Peyer's patch (tissue), 4 donors: ENCODE results near the gene YIF1B.

Source experiments
- POLR2A ChIP-seq, 2 donors: fragments of 450-650 bp; IDR thresholded peaks; one replicate each; pipeline ENCODE4 v1.5.1; 2017; ENCODE audit warnings: antibody characterized with exemption in 2 of 2, mild to moderate bottlenecking in 2 of 2, moderate library complexity in 2 of 2
- TF ChIP-seq, protein P1 (sequence below), 6 experiments: fragments of 450-650 bp in 4 of 6; fragments of 200-600 bp in 2 of 6; sonication (generic) in 1 of 6; IDR thresholded peaks; one replicate each; pipeline ENCODE4 v1.5.1; 2017 to 2019; ENCODE audit warnings: antibody characterized with exemption in 6 of 6, mild to moderate bottlenecking in 3 of 6, moderate library complexity in 1 of 6

DNA sequence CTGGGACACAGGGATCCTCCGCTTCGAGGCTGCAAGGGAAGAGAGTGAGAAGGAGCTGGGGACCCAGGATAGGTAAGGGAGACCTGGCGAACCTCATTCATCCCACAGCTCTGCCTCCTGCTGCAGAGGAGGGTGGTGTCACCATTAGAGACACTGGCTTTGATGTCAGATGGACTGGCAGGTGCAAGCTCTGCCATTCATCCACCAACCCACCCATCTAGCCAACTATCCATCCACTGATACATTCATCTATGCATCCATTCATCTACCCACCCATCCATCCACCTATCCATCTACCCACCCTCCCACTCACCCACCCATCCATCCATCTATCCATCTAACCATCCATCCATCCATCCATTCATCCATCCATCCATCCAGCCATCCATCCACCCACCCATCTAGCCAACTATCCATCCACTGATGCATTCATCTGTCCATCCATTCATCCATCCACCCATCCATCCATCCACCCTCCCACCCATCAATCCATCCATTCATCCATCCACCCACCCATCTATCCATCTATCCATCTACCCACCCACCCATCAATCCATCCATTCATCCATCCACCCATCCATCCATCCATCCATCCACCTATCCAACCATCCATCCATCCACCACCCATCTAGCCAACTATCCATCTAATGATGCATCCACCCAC, 6.0 kb downstream of the YIF1B start:
- no peak for TF ChIP-seq POLR2A (IDR thresholded peaks at IDR 0.05)
- TF ChIP-seq, protein P1, sequence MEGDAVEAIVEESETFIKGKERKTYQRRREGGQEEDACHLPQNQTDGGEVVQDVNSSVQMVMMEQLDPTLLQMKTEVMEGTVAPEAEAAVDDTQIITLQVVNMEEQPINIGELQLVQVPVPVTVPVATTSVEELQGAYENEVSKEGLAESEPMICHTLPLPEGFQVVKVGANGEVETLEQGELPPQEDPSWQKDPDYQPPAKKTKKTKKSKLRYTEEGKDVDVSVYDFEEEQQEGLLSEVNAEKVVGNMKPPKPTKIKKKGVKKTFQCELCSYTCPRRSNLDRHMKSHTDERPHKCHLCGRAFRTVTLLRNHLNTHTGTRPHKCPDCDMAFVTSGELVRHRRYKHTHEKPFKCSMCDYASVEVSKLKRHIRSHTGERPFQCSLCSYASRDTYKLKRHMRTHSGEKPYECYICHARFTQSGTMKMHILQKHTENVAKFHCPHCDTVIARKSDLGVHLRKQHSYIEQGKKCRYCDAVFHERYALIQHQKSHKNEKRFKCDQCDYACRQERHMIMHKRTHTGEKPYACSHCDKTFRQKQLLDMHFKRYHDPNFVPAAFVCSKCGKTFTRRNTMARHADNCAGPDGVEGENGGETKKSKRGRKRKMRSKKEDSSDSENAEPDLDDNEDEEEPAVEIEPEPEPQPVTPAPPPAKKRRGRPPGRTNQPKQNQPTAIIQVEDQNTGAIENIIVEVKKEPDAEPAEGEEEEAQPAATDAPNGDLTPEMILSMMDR (IDR thresholded peaks at IDR 0.05) = no peak
